ENCODE data around the gene PRPSAP1.
"Not testable (repeated sequence)": the region's sequence is repeated elsewhere in the genome, so short reads cannot be mapped to it uniquely, and the experiment has no call there.

The PRPSAP1 gene

DNA sequence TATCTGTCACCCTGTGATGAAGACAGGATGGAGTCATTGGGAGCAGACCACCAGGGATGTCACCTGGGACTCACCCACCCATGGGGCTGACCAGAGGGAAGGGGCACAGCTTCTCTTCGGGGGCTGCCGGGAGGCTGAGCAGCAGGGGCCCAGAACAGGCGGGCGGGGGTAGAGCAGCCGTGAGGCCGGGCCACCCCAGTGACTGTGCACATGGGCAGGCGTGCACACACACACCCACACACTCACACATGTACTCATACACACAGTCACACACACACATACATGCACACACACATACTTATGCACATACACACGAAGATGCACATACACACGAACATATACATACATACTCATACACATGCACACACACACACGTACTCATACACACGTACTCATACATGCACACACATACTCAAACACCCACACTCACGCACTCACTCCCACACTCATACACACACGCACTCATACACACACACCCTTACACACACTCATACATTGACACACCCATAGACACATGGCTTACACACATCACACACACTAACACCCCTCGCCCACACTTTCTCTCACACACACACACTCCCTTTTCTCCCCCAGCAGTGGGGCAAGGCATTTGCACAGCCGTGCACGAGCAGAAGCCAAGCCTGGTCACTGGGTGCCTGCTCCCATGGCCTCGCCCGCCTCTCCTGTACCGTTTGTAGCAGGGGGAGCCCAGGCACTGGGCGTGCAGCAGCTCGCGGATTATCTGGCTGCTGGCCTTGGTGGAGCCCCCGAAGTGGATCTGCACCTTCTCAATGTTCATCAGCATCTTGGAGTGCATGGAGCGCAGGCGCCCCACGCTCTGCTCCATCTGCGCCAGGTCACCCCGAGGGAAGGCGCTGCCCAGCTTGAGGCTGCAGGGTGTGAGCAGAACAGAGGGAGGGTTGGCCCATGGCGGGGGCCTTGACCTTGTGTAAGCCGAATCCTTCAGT lies 76.1 kb downstream of the PRPSAP1 start:
- no peak for DNase-seq (ENCODE audit: low spot score)

DNA sequence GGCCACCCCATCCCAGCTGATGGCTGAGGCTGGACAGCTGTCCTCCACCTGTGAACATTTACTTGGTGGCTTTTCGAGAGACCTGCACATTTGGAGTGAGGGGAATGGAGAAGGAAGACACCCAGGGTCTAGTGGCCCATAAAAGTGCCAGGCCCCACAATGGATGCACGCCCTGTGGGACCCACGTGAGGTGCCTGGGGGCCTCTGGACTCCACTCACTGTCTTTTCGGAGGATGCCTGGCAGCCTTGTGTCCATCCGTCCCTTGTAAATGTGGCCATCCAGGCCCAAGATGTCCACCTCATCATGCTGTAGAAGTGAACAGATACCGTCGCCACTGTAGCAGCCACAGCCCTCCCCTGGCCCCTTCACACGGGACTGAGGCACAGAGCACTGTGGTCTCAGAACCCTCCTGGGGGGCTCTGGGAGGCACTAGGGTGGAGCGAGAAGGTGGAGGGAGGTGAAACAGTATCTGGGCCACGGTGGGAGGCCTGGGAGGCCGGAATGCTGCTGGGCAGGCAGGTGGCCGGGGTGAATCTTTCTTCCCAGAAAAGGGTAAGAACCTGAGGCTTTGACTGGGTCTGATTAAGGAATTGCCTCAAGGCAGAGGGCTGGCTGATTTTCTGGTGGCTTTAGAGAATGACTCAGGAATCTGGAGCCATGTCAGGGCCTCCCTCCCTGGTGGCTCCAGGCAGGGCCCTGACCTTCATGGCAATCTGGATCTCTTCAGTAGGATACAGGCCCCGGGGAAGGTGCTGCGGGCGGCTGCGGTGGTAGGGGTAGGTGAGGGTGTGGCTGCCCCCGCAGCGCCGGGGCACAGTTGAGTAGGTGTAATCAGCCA lies 77.0 kb downstream of the PRPSAP1 start:
- DNase-seq (ENCODE audit: low spot score), result no peak

DNA sequence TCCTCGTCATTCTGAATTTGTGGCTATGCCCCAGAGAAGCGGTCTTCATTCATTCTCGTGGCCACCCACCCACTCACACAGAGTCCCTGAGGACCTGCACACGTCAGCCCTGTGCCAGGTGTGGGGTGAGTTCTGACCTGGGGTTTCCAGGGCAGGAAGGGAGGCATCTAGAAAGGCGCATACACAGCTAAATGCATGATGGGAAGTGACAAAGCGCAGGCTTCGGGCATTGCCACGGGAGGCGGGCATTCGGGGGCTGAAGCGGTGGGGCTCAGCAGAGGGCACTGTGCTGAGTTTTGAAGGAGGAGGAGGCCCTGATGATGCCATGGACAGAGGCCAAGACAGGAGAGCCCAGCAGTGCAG lies 77.7 kb downstream of the PRPSAP1 start:
- no peak for DNase-seq (ENCODE audit: low spot score)

DNA sequence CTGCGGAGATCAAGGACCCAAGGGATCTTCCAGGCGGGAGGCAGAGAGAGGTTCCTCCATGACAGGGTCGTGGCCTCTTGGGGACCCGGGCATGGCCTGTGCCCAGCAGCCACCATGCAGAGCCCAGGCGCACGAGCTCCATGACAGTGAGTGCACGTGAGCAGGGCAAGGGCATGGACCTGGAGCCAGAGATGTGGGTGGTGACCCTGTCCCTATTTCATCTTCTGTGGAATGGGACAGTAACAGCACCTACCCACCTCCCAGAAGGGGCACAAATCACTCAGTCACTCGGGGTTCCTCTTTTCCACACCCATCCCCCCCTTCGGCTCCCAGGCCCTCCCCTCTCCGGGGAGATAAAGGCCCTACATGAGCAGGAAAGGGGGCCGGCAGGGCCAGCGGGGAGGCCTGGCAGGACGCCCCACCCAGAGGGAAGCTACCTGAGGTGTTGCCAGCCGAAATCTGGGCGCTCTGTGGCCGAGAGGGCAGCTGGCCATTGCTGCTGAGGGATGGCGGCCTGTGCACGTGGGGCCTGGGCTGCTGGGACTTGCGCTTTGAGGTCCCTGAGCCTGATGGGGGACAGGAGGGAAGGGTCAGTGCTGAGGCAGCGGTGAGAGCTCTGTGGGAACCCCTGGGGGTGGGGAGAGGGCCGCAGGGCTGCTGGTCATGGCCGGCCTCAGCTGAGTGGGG lies 78.2 kb downstream of the PRPSAP1 start:
- no peak for DNase-seq (ENCODE audit: low spot score)

DNA sequence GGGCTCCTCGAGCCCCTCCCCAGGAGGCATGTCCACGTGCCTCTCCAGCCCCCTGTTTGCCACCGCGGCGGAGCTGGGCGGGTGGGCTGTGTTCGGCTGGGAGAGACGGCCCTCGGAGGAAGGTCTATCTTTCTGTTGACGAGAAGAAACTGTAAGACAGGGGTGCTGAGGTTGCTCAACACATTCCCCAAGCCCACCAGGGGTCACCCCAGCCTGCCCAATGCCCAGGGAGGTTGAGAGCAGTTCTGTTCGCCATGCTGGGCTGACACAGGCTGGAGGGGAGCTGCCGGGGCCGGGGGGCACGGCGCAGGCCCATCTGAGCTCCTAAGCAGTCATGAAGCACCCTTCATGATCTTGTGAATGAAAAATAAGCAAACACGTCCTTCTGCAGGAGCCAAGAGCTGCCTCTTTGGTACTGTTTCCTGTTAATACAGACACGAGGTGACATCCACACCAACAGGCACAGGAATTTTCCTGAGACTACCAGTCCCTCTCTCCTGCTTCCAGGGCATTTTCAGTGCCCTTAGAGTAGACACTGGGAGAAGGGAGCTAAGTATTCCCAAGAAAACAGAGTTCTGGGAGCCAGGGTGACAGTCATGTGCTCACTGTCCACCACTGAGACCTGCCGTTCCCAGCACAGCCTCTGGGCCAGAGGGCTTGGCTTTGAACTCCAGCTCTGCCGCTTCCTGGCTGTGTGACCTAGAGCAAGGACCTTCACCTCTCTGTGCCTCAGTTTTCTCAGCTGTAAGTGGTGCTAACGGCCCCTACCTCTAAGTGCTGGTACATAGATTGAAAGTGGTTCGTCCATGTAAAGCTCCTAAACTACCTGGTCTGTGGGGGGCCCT lies 79.4 kb downstream of the PRPSAP1 start:
- no peak for DNase-seq (ENCODE audit: low spot score)

DNA sequence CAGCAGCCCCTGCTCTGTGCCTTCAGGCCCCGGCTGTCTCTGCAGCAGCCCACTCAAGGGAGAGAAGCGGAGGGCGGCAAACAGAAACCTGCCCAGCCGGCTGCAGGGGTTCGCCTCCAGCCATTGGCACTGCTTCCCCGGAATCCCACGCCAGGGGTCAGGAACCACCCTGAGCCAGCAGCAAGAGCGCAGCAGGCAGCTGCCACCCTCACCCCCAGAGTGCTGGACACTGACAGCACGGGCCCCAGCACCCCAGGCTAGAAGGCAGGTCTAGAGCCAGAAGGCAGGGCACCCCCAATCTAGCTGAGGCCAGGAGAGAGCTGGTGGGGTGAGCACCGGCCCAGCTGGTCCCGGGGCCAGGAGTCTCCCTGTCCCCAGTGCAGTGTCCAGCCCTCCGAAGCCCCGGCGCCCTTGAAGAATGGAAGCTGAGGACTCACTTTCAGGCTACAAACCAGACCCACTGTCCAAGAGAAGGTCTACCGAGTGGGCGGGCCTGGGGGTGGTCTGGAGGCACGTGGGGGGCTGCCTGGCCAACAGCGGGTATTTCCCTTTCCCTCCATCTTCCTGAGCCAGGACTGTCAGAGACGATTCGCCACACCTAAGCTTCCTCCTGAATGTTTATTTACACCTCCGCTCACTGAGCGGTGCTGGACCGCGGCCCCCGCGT lies 80.1 kb downstream of the PRPSAP1 start:
- no peak for DNase-seq (ENCODE audit: low spot score)

DNA sequence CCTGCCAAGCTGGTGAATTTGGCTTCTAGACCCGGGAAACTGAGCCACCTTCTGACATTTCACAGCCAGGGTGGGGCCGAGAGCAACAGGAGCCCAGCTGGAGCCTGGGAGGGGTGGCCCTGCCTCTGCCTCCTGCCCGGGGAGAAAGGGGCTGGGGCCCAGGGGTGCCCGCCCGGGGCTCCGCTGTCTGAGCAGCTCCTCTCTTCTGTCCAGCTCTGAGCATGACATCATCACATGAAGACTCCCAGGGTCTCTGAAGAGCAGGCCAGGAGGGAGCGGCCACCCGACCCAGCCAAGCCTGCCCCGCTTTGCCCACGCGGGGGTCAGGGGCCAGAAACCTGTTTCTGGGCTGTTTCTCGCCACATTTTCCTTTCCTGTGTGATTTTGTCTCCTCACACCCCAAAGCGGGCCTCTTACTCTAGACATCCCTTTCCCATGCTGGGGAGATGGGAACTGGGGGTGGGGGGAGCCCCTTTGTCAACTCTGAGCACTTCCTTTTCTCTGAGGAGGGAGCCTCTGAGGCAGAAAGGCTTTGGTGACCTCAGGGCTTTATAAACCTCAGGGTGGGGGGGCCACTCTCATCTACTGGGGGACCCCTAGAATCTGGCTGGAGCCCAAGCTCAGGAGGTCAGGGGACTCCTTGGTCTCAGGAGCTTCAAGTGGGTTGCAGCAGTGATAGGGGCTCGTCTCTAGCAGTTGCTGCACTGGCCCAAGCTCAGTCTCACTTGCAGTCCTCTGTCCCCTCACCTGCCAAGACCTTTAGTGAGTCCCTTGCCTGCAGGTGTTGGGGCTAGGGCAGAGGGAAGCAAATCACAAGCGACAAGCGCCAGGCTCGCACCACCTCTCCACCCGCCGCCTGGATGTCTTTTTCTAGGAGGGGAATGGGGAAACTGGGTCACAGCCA lies 80.9 kb downstream of the PRPSAP1 start:
- no peak for DNase-seq (ENCODE audit: low spot score)

DNA sequence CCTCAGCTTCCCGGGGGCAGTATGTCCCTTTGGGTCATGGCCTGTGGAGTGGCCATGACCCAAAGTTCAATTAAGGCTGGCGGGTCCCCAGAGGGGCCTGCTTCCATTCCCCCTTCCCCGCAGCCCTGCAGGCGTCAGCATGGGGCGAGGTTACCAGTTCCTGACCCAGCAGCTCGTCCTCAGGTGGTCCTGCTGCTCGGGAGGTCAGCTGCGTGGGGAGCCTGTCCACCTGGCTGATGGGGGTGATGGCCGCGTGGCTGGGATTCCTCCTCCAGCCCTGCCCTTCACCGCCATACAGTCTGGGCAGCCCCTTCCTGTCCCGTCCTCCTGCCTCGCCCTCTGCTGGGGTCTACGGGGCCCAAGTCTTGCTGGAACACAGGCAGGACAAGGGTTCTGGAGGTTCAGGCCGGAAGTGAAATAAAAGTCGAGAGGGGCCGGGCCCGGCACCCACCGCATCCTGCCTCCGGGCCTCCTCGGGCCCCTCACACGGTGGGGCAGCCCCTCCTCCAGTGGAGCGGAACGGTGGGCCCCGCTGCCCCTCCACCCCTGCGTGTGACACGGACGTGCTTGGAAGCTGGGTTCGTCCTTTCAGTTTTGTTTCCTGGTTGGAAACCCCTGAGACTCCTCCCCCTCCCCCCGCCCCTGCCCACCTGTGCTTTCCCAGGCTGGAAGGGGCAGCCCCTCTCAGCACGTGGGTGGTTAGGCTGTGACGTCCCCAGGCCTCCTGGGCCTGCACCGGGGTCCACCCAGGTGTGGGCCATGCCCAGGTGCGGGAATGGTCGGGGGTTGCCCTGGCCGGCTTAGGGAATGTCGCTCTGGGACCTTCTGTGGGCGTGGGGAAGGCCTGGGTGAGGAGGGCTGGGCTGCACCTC lies 81.8 kb downstream of the PRPSAP1 start:
- peak; percentile 46 for DNase-seq (ENCODE audit: low spot score)

DNA sequence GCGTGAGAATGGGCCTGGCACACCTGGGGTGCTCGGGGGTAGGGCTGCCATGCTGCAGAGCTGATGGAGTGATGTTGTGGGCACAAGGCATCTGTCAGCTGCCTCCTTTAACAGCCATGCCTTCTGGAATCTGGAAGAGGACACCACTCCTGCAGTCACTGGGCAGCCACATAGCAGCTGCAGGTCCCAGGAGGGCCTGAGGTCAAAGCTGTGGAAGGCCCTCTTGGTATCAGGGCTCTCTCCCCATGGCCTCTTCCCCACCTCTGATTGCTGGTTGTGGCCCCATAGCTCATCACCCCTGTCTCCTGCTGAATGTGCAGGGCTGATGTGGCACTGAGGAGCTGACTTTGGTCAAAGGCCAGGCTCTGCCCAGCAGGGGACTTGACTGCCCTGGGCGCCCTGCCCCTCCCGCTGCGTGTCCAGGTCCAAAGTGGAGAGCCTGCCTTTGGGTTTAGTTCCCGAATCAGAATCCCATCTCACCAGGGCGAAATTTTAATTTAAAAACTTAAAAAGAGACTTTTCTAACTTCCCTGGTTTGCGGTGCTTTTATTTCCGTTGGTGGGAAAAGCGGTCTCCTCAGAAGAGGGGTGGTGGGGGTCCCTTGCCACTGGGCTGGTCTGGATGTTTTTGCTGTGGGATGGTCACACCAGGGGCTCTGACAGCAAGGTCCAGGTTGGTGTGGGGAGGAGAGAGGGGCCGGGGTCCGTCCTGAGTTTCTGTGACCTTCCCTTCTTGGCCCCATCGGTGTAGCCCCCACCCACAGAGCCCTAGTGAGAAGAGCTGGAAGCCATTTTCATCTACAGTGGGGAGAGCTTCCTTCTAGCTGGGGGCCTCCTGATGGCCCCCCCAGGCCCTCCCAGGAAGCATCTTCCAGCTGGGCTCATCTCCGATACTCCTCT lies 82.7 kb downstream of the PRPSAP1 start:
- DNase-seq (ENCODE audit: low spot score), result no peak

DNA sequence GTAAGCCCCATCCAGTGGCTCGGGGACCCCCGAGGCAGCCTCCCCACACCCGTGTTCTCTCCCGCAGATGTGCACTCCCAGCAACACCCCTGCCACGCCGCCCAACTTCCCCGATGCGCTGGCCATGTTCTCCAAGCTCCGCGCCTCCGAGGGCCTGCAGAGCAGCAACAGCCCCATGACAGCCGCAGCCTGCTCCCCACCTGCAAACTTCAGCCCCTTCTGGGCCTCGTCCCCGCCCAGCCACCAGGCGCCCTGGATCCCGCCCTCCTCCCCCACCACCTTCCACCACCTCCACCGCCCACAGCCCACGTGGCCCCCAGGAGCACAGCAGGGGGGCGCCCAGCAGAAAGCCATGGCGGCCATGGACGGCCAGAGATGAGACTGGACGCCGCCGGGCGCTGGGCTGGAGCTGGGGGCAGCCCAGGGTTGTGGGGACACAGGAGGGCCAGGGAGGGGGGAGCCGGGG lies 83.6 kb downstream of the PRPSAP1 start:
- no peak for DNase-seq (ENCODE audit: low spot score)

DNA sequence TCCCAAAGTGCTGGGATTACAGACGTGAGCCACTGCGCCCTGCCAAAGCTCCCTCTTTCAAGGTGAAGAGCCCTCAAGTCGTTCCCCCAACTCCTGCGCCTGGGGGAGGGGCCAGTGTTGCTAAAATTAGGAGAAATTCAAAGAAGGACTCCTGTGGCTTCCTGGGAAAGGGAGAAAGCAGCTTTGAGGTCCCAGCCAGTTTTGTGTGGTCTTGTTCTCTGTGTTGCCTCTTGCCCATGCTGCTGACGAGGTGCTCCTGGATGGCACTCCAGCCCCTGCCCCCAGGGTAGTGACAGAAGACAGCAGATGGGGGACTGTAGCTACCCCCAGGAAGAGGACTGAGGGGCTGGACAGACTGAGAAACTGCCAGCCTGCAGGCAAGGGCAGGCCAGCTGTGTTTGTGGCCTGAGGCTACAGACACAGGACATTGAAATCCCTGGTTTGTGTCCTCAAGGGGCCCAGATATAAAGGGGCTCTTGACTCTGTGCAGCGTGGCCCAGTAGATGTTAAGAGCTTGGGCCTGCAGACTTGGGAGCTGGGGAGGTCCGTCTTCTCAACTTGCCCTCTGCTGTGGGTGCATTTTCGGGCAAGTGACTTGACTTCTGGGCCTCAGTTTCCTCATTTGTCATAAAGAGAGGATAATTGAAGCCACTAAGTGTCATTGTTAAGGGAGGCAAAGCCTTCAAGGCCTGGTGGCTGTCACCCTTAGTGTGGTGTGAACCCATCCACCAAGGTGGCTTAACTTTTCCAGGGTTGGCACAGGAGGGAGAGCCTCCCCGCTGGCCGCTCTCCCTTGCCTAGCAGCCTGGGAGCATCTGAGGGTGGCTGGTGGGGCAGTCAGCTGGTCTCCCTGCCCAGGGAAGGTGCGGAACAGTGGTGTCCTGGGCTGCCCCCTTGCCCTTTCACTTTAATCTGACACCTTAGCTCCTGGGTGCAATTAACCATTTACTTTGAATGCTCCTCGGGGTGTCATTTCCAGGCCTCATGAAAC lies 84.4 kb downstream of the PRPSAP1 start:
- DNase-seq (ENCODE audit: low spot score), result no peak

DNA sequence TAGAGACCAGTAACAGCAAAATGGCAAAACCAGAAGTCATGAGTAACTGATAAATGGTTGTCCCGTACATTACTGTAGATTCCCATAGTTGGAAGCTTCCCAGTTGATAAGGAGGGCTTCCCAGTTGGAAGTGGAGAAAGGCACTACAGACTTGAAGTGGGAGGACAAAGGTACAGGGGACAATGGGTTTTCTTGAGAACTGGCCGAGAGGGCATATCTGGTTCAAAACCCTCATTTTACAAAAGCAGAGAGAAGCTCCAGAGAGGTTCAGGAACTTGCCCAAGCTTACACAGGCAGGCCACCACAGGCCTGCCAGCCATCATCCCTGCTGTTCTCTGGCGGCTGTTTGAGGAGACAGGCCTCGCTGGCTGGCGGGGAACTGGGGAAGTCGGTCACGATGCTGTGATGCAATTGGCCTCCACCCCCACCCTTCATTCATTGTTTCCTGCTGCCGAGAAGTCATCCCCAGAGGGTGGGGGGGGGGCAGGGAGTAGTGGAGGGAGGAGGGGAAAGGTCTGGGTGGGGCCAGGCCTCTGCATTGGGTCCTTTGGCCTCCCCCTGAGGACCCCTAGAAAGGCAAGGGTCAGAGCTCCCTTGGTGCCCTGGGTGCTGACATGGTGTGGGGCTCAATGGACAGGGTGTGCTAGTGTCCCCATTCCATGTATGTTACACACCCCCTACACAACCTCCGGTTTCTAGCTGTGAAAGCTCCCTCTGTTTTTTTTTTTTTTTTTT lies 85.5 kb downstream of the PRPSAP1 start:
- DNase-seq (ENCODE audit: low spot score), result peak; percentile 62

DNA sequence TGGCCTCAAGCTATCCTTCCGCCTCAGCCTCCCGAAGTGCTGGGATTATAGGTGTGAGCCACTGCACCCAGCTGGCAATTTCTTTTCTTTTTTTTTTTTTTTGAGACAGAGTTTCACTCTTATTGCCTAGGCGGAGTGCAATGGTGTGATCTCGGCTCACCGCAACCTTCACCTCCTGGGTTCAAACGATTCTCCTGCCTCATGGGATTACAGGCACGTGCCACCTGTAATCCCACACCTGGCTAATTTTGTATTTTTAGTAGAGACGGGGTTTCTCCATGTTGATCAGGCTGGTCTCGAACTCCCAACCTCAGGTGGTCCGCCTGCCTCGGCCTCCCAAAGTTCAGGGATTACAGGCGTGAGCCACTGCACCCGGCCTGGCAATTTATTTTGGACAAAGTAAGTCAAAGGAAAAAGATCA lies 86.1 kb downstream of the PRPSAP1 start:
- DNase-seq (ENCODE audit: low spot score), result not testable (repeated sequence)

DNA sequence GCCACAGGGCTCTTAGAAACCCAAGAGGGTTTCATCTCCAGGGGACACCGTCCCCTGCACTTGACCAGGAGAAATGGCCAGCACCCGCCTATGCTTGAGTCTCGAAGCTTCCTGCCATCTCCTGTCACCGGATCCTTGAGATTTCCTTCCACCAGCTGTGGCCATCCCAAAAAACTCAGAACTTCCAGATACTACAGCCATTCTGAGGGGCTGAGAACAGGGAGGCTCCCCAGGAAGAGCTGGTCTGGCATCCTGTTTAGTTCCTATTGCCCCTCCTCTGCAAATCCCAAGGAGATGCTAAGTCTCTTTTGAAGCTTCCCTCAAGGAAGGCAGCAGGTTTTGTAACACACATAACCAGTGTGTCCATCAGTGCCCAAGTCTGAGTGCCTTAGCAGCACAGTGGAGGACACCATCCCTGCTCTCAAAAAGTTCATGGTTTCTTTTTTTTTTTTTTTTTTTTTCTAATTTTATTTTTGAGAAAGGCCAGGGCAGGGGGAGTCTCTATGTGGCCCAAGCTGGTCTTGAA lies 86.6 kb downstream of the PRPSAP1 start:
- no peak for DNase-seq (ENCODE audit: low spot score)

DNA sequence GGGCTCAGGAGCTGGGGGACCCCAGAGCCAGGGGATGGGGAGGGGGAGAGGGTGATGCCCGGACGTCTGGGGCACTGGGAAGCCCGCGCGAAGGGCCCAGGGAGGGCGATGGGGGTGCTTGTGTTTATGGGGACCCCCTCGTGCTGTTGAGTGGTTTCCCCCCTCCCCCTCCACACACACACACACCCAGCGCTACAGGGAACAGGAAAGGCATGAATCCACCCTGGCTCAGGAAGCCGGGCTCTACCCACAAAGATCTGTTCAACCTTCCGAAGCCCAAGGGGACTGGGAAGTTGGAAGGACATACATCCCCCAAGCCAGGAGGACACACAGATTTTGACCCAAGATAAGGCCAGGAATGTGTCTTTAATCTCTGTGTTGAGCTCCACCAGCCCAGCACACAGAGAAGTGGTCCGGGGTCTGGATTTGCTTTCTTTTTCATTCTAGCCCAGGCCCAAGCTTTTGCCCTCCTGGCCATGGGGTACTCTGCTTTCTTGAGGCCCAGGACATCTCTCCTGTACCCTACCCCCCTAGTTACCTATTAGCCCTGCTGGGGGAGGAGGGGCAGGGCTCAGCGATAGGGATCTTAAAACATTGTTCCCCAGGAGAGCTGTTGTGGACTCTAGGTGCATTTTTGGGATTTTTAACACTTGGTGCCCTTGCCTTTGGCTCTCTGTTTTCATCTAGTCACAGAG lies 87.3 kb downstream of the PRPSAP1 start:
- DNase-seq (ENCODE audit: low spot score), result no peak
